Stimulated activated CD8-positive, alpha-beta memory T cell treated with anti-CD3 and anti-CD28 coated beads, Interleukin-7, amount 100 ng/mL, for 4 hours (primary cell): ENCODE results near the gene PKN1.
"Not testable (repeated sequence)": the region's sequence is repeated elsewhere in the genome, so short reads cannot be mapped to it uniquely, and the experiment has no call there.

Experiments used
- DNase-seq, 2 donors: peaks; one replicate each; pipeline ENCODE4 v3.0.0-alpha.2; 2020; ENCODE audit warnings: low read depth in 2 of 2

PKN1 gene

GRCh38 chr19:14482172-14482941 lies 49.3 kb downstream of the PKN1 start:
- no peak for DNase-seq

GRCh38 chr19:14487370-14488125 lies 54.4 kb downstream of the PKN1 start:
- DNase-seq, result no peak

DNA sequence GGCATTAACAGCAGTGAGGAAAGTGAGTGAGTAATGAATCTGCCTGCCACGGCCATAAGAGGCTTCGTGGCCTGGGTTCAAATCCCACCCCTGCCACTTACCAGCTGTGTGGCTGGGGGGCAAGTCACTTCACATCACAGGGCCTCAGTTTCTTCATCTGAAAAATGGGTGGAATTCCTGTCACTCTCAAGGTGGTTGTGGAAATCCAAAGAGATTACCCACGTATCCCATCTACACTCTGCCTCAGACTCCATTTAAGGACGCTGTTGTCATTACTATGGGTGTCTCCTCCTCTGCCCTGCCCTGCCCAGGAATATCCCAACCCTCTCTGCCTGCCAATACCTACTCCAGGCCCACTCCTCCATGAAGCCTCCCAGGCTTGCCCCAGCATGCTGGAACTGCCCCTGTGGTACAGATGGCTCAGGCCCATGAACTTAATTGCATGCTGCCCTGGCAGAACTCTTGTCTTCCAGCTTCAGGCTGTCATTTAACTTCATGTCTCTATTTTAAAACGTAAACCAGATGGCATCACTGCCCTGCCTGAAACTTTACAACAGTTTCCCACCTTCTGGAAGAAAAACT lies 59.7 kb downstream of the PKN1 start:
- DNase-seq, result no peak

GRCh38 chr19:14494411-14494810 lies 61.3 kb downstream of the PKN1 start:
- no peak for DNase-seq

- DNase-seq, result no peak
Measured at GRCh38 chr19:14494910-14495671, 62.0 kb downstream of the PKN1 start.

DNA sequence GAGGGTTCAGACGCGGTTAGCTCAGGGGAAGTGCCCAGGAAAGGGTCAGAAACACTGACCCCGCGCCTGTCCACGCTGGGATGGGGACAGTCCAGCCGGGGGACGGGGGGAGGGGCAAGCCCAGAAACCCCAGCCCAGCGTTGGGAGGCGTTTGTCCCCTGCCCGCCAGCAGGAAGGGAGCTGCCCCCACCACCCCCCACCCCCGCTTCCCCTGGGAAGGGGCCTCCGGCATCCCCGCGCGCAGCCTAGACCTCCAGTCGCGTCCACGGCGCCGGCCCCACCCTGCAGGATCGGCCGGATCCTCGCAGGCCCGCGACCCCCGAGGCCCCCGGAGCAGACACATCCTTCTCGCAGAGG lies 62.5 kb downstream of the PKN1 start:
- DNase-seq, result no peak

- DNase-seq, result peak; percentile 54 to 73
Measured at GRCh38 chr19:14496029-14496833, 63.1 kb downstream of the PKN1 start, which contains the start of gene GIPC1. Gene GIPC1 (minus strand): TSS chr19:14496127. CDS start chr19:14482976, 13,151 bp downstream.

DNA sequence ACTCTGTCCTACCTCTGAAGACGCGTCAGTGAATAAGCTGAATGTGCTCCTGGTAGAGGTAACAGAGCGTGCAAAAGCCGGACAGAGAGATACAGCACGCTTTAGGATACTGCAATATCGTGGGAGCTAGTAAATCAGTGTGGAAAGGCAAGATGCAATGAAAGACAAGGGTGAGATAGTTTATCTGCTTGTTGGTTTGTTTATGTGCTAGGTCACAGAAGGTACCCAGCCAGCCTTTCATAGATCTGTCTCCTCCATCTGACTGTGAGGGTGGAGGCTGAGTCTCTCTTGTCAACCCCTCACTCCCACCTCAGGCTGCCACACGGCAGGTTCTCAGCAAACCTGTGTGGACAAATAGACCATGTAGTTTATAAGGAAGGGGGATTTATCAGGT lies 63.7 kb downstream of the PKN1 start:
- DNase-seq, result no peak

GRCh38 chr19:14497228-14497921 lies 64.3 kb downstream of the PKN1 start:
- no peak for DNase-seq

- DNase-seq, result no peak
Measured at GRCh38 chr19:14502334-14503092, 69.4 kb downstream of the PKN1 start.

GRCh38 chr19:14503285-14503684 lies 70.2 kb downstream of the PKN1 start:
- no peak for DNase-seq

- DNase-seq, result not testable (repeated sequence)
Measured at GRCh38 chr19:14504575-14504974, 71.5 kb downstream of the PKN1 start.

GRCh38 chr19:14505488-14506239 lies 72.6 kb downstream of the PKN1 start:
- DNase-seq, result peak; percentile 33 to 47

- no peak for DNase-seq
Measured at GRCh38 chr19:14507704-14508542, 74.8 kb downstream of the PKN1 start.

DNA sequence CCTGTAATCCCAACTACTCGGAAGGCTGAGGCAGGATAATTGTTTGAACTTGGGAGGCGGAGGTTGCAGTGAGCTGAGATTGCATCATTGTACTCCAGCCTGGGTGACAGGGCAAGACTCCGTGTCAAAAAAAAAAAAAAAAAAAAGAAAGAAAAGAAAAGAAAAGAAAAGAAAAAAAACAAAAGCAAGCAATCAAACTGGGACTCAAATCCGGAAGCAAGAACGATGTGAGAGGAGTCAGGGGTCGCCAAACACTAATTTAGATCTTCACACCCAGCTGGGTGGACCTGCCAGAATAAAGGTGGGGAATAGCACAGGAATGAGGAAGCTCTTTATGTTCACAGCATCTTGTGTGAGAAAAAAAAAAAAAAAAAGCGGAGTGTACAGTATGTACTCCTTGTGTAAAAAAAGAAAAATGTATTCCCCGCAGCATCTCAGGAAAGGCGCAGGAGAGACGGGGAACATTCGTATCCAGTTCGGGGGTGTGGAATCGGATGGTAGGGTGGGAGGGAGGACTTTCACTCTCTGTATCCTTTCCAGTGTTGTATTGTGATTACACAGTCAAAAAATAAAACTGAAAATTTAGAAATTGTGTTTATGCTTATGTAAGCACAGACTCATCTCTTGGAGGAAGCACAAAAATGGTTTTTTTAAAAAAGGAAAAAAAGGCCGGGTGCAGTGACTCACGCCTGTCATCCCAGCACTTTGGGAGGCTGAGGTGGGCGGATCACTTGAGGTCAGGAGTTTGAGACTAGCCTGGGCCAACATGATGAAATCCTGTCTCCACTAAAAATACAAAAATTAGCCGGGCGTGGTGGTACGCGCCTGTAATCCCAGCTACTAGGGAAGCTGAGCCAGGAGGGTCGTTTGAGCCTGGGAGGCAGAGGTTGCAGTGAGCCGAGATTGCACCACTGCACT lies 77.5 kb downstream of the PKN1 start:
- DNase-seq, result no peak

DNA sequence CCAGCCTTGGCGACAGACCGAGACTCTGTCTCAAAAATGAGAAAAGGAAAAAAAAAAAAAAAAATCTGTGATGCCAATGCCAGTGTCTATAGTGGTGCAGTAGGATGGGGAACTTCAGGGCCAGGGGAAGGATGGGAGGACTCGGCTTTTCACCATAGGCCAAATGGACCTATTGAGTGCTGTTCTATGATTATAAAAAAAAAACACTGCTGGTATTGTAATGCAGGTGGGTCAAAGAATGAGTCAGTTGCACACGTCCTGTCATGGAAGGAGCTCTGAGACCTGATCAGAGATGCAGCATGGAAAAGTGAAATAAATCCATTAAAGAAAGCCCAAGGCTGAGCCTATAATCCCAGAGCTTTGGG lies 78.1 kb downstream of the PKN1 start:
- DNase-seq, result no peak

DNA sequence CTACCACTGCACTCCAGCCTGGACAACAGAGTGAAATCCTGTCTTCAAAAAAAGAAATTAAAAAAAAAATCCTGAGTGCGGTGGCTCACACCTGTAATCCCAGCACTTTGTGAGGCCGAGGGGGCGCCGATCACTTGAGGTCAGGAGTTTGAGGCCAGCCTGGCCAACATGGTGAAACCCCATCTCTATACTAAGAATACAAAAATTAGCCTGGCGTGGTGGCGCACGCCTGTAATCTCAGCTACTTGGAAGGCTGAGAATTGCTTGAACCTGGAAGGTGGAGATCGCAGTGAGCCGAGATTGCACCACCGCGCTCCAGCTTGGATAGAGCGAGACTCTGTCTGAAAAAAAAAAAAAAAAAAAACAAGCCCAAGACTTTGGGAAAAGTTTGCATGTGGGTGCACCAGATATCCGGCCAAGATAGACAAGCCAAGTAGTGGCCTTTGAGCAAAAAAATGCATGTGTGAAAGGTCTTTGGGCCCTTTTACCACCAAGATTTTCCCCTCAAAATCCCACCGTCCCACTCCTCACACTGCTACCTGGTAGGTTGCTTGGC lies 79.4 kb downstream of the PKN1 start:
- DNase-seq, result no peak
